HCEC 1CT (cell line): ENCODE measurements around the gene PRPF18.

Experiments used
- DNase-seq: peaks from one replicate; pipeline ENCODE4 v3.0.0-alpha.2; 2017

PRPF18 gene

GRCh38 chr10:13671904-13672303 lies 85.1 kb downstream of the PRPF18 start:
- DNase-seq: no peak

- DNase-seq: no peak
Measured at GRCh38 chr10:13672548-13672947, 85.8 kb downstream of the PRPF18 start.

GRCh38 chr10:13673156-13673555 lies 86.4 kb downstream of the PRPF18 start:
- no peak for DNase-seq

- DNase-seq: no peak
Measured at GRCh38 chr10:13674645-13675588, 88.2 kb downstream of the PRPF18 start.

- no peak for DNase-seq
Measured at GRCh38 chr10:13678101-13678843, 91.5 kb downstream of the PRPF18 start.
